B cell (primary cell): Measurements from ENCODE around the gene RPRD1A. TPM values are rescaled to one million over a fixed set of nuclear protein-coding genes. Genes with fewer than 3 reads are reported as not detected.
A peak's percentile ranks its signal among the peaks of the same experiment; 100 is the strongest.

Experiments used
- ATAC-seq: fragments of 200-7000 bp; cut with Tn5 transposase; one replicate; pipeline ENCODE4 v1.10.0; 2021; ENCODE audit warnings: low read depth, mild to moderate bottlenecking, moderate number of reproducible peaks, moderate library complexity
- CTCF ChIA-PET: fragments of 350-600 bp; sonication (Branson Sonifier 250); formaldehyde crosslinking; loops from one replicate; lab custom pipeline; 2021; ENCODE audit warnings: antibody characterized with exemption, inconsistent platforms; lab: Charles Lee
- POLR2A ChIA-PET: fragments of 350-600 bp; sonication (Branson Sonifier 250); formaldehyde crosslinking; loops from one replicate; lab custom pipeline; 2021; ENCODE audit warnings: antibody characterized with exemption; lab: Charles Lee
- DNase-seq: peaks from one replicate; pipeline ENCODE4 v3.0.0; 2013
- H2AFZ ChIP-seq: 2 replicates; pipeline ENCODE4 v1.6.1; 2012; ENCODE audit warnings: mild to moderate bottlenecking, low read depth, low read length; ENCODE audit not compliant: insufficient read depth, poor library complexity, severe bottlenecking
- H3K27ac ChIP-seq, 2 donors: 1 replicate in 1 of 2; 2 replicates in 1 of 2; pipeline ENCODE4 v1.5.1; 2012 to 2013; ENCODE audit warnings: low read length in 2 of 2, mild to moderate bottlenecking in 2 of 2, moderate library complexity in 1 of 2
- H3K27me3 ChIP-seq, 4 experiments: fragments of 200-600 bp in 1 of 4; sonication (generic) in 1 of 4; replicated peaks in 1 of 4; 1 replicate in 2 of 4; 2 replicates in 2 of 4; pipeline versions ENCODE4 v1.6.1 to v1.7.0; 2013 to 2016; ENCODE audit warnings: low read length in 3 of 4, mild to moderate bottlenecking in 2 of 4, mixed read lengths in 1 of 4, moderate library complexity in 1 of 4; ENCODE audit not compliant: insufficient read depth in 4 of 4, control insufficient read depth in 3 of 4; ENCODE audit errors: control extremely low read depth in 1 of 4
- H3K36me3 ChIP-seq, 2 experiments: replicated peaks in 1 of 2; 1 replicate in 1 of 2; 2 replicates in 1 of 2; pipeline versions ENCODE4 v1.6.1 to v1.7.1; 2013; ENCODE audit warnings: low read length in 1 of 2; ENCODE audit not compliant: insufficient read depth in 2 of 2, control insufficient read depth in 1 of 2; ENCODE audit errors: control extremely low read depth in 1 of 2, extremely low read depth in 1 of 2
- H3K4me1 ChIP-seq, 2 donors: fragments of 200-600 bp in 1 of 2; sonication (generic) in 1 of 2; 1 replicate in 1 of 2; 2 replicates in 1 of 2; pipeline versions ENCODE4 v1.5.1 to v1.6.1; 2013 to 2017; ENCODE audit warnings: low read length in 2 of 2; ENCODE audit not compliant: control insufficient read depth in 2 of 2, insufficient read depth in 2 of 2
- H3K4me2 ChIP-seq: replicated peaks from 2 replicates; pipeline ENCODE3; 2012; ENCODE audit warnings: mild to moderate bottlenecking, low read depth, low read length; ENCODE audit not compliant: poor library complexity, severe bottlenecking
- H3K4me3 ChIP-seq, 5 experiments: fragments of 200-600 bp in 1 of 5; sonication (generic) in 1 of 5; 1 replicate in 3 of 5; 2 replicates in 2 of 5; pipeline versions ENCODE4 v1.5.1 to v1.7.0; 2011 to 2016; ENCODE audit warnings: low read length in 4 of 5, mild to moderate bottlenecking in 4 of 5, low read depth in 2 of 5, control low read depth in 1 of 5, moderate library complexity in 1 of 5; ENCODE audit not compliant: insufficient read depth in 1 of 5; ENCODE audit errors: control extremely low read depth in 1 of 5, extremely low read depth in 1 of 5
- H3K79me2 ChIP-seq: fragments of 200-600 bp; sonication (generic); one replicate; pipeline ENCODE4 v1.6.0; 2016; ENCODE audit warnings: low read length; ENCODE audit not compliant: control insufficient read depth, insufficient read depth
- H3K9ac ChIP-seq: fragments of 200-600 bp; sonication (generic); 2 replicates; pipeline ENCODE4 v1.6.1; 2017; ENCODE audit warnings: mild to moderate bottlenecking, low read length, moderate library complexity
- H3K9me3 ChIP-seq, 3 donors: one replicate each; pipeline versions ENCODE4 v1.6.1 to v1.7.1; 2013; ENCODE audit warnings: low read length in 2 of 3; ENCODE audit not compliant: control insufficient read depth in 2 of 3, insufficient read depth in 1 of 3; ENCODE audit errors: control extremely low read depth in 1 of 3
- H4K20me1 ChIP-seq: 2 replicates; pipeline ENCODE4 v1.6.0; 2012; ENCODE audit warnings: mild to moderate bottlenecking, low read length; ENCODE audit not compliant: insufficient read depth, control insufficient read depth, poor library complexity, severe bottlenecking
- H3K27ac Mint-ChIP-seq: one replicate; pipeline ENCODE4 v1.8.0; 2021; ENCODE audit warnings: mixed read lengths
- H3K27me3 Mint-ChIP-seq: one replicate; pipeline ENCODE4 v1.8.0; 2021; ENCODE audit warnings: mixed read lengths
- H3K4me1 Mint-ChIP-seq: one replicate; pipeline ENCODE4 v1.8.0; 2021; ENCODE audit warnings: mixed read lengths
- H3K4me3 Mint-ChIP-seq: one replicate; pipeline ENCODE4 v1.8.0; 2021; ENCODE audit warnings: mixed read lengths
- H3K9me3 Mint-ChIP-seq: one replicate; pipeline ENCODE4 v1.8.0; 2022; ENCODE audit warnings: mixed read lengths; ENCODE audit not compliant: insufficient read depth
- CTCF ChIP-seq: fragments of 200-600 bp; IDR thresholded peaks from one replicate; pipeline ENCODE4 v1.8.0; 2022; ENCODE audit warnings: antibody characterized with exemption, mild to moderate bottlenecking
- EZH2 ChIP-seq: IDR thresholded peaks from 2 replicates; pipeline ENCODE4 v1.6.1; 2012; ENCODE audit warnings: borderline replicate concordance, low read depth, mild to moderate bottlenecking, moderate library complexity, low read length; ENCODE audit not compliant: insufficient read depth, poor library complexity, severe bottlenecking
- WGBS: methylation state at CpG from one replicate; pipeline ENCODE4 v1.1.5; 2013; ENCODE audit warnings: missing lambda C conversion rate; ENCODE audit not compliant: insufficient coverage; 5-methylcytosine and 5-hydroxymethylcytosine counted together
- intact Hi-C: fragments of 100-400 bp; cut with micrococcal nuclease; formaldehyde crosslinking; loops from one replicate; pipeline ENCODE4 v1.10.0; 2022
- polyA plus RNA-seq: library from polyadenylated mRNA; depleted of rRNA; stranded (reverse); fragments of >200 nt; gene quantifications from 2 replicates; pipeline ENCODE4 v1.2.3, GENCODE V29; 2012
- total RNA-seq, 2 donors: library from RNA; stranded (reverse); fragments of 120-200 nt in 1 of 2; gene quantifications; 1 replicate in 1 of 2; 2 replicates in 1 of 2; pipeline versions ENCODE4 v1.2.3 to v1.2.4, GENCODE V29; 2013 to 2022

The RPRD1A gene
- total and polyA plus RNA-seq, 2 donors (not counting 1 experiment from before 2014, with no cell fraction given): 27.6 to 62.6 TPM

- TF ChIP-seq CTCF: no peak
- TF ChIP-seq EZH2: no peak
- ChIA-PET POLR2A (no interaction called here), CTCF (interaction anchor here (1.6 kb wide), 1 partner anchor 18 kb away, joined by 5 read pairs; no protein-coding TSS in a partner anchor)
- no CpG with 5 or more reads among the region's 1 CpG for WGBS
- Histone ChIP-seq H4K20me1 (no peaks in the 10 kb centered on the region), H3K27ac (no peak overlapping the region), H2AFZ (no peak overlapping the region), H3K4me2 (peak overlapping the region; percentile 4), H3K9me3 (no peaks in the 10 kb centered on the region), H3K27me3 (no peaks in the 10 kb centered on the region), H3K36me3 (no peaks in the 10 kb centered on the region), H3K4me1 (peaks cover 4 to 9% of the 10 kb centered on the region in 2 donors), H3K79me2 (no peaks in the 10 kb centered on the region), H3K9ac (no peak overlapping the region), H3K4me3 (no peak overlapping the region)
- Mint-ChIP-seq H3K4me3 (no peak overlapping the region), H3K4me1 (peaks cover 24% of the 10 kb centered on the region), H3K27me3 (no peaks in the 10 kb centered on the region), H3K27ac (no peak overlapping the region), H3K9me3 (no peaks in the 10 kb centered on the region)
- intact Hi-C loops: no loop called here
- DNase-seq (no peak), ATAC-seq (no peak)
Measured at GRCh38 chr18:35999925-36000324, 67.4 kb downstream of the RPRD1A start.

- no peaks in the 10 kb centered on the region for H3K9me3 ChIP-seq
- H3K4me3 ChIP-seq: no peak overlapping the region
- no peak overlapping the region for H3K27ac ChIP-seq
- H2AFZ ChIP-seq: no peak overlapping the region
- no peaks in the 10 kb centered on the region for H3K9me3 Mint-ChIP-seq
- H3K27me3 Mint-ChIP-seq: no peaks in the 10 kb centered on the region
- no peak overlapping the region for H3K4me3 Mint-ChIP-seq
- no peak overlapping the region for H3K9ac ChIP-seq
- no peaks in the 10 kb centered on the region for H4K20me1 ChIP-seq
- POLR2A ChIA-PET: no interaction called here
- peaks cover 24% of the 10 kb centered on the region for H3K4me1 Mint-ChIP-seq
- H3K27ac Mint-ChIP-seq: no peak overlapping the region
- no peak for ATAC-seq
- DNase-seq: peak; percentile 11
- H3K79me2 ChIP-seq: no peaks in the 10 kb centered on the region
- no CpG with 5 or more reads among the region's 1 CpG for WGBS
- TF ChIP-seq CTCF: peak; percentile 58
- no peak for TF ChIP-seq EZH2
- intact Hi-C loops: no loop called here
- no peaks in the 10 kb centered on the region for H3K36me3 ChIP-seq
- no peaks in the 10 kb centered on the region for H3K27me3 ChIP-seq
- no peak overlapping the region for H3K4me2 ChIP-seq
- CTCF ChIA-PET: interaction anchor here (0.6 to 1.4 kb wide), 4 partner anchors 32 to 893 kb away, joined by 3 read pairs; no protein-coding TSS in a partner anchor
- H3K4me1 ChIP-seq: peaks cover 4 to 9% of the 10 kb centered on the region in 2 donors
Measured at GRCh38 chr18:35998967-35999366, 68.4 kb downstream of the RPRD1A start.
